ENCODE data around the gene CDC5L.

GRCh38 chr6:44464527-44465310 is 77.2 kb downstream of the CDC5L start:
- TF ChIP-seq SPI1 (IDR thresholded peaks at IDR 0.05; ENCODE audit: low read depth, low read length) (no peak), POLR2A (IDR thresholded peaks at IDR 0.05; ENCODE audit: low read depth, low read length) (no peak)
